AG10803 (cell line): ENCODE measurements around the gene C9orf85.
"Not testable (repeated sequence)": the region's sequence is repeated elsewhere in the genome, so short reads cannot be mapped to it uniquely, and the experiment has no call there.

Experiments
- DNase-seq: peaks from one replicate; pipeline ENCODE4 v3.0.0; 2010; ENCODE audit warnings: low read depth
- H3K4me3 ChIP-seq: 2 replicates; pipeline ENCODE4 v1.5.1; 2011; ENCODE audit warnings: mild to moderate bottlenecking, low read length, control low read depth
- TF ChIP-seq, protein P1 (sequence below): conservative IDR thresholded peaks from 2 replicates; pipeline ENCODE4 v1.5.1; 2011; ENCODE audit warnings: mild to moderate bottlenecking, low read length, control low read depth, inconsistent platforms

C9orf85 gene

DNA sequence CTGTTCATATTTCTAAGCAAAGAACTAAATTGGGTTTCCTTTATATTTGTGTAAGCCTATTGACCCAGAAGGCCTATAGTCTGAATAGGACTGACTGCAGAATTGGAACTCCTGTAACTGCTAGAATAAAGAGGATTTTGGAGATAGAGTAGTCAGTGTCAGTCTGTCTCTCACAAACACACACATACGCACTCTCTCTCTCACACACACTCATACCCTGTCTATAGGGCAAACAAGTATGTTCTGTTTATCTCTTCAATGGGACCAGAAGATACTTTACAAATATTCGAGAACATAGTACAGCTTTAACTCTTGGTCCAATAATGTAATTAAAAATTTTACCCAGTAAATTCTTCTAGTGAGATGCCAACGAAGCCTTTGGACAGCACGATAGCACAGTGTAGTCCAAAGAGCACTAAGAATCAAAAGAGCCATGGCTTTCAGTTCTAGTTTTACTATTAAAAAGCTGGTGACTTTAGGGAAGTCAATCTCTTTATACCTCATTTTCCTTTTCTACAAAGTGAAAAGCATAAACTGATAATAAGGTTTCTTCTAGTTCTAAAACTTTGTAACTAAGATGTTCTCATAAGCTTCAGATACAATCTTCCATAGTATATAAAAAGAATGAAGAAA lies 19.8 kb upstream of the C9orf85 start:
- no peak for DNase-seq
- H3K4me3 ChIP-seq, result no peak overlapping the region
- TF ChIP-seq, protein P1, sequence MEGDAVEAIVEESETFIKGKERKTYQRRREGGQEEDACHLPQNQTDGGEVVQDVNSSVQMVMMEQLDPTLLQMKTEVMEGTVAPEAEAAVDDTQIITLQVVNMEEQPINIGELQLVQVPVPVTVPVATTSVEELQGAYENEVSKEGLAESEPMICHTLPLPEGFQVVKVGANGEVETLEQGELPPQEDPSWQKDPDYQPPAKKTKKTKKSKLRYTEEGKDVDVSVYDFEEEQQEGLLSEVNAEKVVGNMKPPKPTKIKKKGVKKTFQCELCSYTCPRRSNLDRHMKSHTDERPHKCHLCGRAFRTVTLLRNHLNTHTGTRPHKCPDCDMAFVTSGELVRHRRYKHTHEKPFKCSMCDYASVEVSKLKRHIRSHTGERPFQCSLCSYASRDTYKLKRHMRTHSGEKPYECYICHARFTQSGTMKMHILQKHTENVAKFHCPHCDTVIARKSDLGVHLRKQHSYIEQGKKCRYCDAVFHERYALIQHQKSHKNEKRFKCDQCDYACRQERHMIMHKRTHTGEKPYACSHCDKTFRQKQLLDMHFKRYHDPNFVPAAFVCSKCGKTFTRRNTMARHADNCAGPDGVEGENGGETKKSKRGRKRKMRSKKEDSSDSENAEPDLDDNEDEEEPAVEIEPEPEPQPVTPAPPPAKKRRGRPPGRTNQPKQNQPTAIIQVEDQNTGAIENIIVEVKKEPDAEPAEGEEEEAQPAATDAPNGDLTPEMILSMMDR, result no peak

DNA sequence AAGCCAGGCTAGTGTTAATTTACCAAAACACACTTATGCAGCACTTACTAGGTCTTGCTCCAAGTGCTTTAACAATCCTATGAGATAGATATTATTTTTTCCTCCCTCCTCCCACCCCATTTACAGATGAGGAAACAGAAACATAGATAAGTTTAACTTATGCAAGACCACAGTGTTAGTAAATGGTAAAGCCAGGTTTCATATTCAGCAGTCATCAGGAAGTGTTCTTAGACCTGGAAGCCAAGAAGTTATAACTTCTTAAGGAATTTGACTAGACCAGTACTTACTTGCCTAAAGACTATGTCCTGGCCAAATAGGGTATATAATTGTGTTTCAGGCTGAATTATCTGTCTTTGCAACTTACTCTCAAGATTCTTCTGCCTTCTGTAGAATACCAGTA lies 16.3 kb upstream of the C9orf85 start:
- DNase-seq, result no peak
- TF ChIP-seq, protein P1, result no peak
- H3K4me3 ChIP-seq, result no peak overlapping the region

DNA sequence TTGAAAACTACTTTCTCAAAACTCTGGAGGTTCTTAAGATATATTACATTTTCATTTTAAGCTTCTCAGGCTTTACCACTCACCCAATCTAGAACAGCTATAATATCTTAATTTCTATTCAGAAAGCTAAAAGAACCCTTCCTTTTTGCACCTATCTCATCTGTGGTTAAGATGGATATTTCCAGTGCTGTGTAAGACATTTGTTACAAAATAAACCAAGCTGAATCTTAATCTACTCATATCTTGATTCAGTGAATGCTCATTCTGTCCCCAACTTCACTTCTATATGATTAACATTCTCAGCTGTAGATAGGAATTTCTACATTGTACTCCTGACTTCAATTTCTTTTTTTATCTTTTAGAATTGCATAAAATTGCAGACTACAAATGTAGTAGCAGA lies 15.5 kb upstream of the C9orf85 start:
- H3K4me3 ChIP-seq, result no peak overlapping the region
- DNase-seq, result no peak
- TF ChIP-seq, protein P1, result no peak

DNA sequence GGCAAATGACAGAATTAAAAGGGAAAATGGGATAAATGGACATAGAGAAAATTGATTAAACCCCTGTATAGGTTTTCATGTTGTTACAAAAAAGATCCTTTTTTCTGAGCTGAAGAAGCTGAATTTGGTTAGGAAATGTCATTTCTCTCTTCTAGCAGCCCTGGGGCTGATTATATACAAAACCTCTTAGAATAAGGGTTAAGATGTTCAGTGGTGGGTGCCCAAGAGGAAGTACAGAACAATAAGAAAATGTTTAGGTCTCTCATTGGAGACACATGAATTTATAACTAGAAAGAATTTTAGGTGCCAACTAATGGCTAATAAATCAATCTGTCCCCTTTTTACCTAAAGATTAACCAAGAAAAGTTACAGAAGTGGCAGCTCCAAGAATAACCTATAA lies 14.7 kb upstream of the C9orf85 start:
- no peak overlapping the region for H3K4me3 ChIP-seq
- TF ChIP-seq, protein P1, result no peak
- DNase-seq, result no peak

DNA sequence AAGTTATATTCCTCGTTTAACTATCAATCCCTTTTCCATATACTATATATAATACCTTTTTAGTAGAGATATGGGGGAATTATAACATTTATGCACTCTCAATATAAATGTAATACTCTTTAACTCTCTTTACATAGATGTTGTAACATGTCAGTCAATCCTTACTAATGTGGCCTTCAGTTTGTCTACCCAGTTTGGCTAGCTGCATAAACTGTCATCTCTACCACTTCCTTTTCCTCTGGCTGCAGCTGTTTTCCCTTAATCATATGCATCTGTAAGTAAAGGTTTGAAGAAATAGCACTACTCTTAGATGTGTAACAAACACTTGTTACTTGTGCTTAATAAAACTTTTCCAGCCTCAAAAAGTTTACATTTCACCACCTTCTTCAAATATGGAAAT lies 13.9 kb upstream of the C9orf85 start:
- H3K4me3 ChIP-seq, result no peak overlapping the region
- DNase-seq, result no peak
- TF ChIP-seq, protein P1, result no peak

DNA sequence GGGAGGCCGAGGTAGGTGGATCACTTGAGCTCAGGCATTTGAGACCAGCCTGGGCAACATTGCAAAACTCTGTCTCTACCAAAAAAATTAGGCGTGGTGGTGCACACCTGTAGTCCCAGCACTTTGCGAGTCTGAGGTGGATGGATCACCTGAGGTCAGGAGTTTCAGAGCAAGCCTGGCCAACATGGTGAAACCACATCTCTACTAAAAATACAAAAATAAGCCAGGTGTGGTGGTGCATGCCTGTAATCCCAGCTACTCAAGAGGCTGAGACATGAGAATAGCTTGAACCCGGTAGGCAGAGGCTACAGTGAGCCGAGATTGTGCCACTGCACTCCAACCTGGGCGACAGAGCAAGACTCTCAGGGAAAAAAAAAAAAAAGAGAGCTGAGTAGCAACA lies 12.7 kb upstream of the C9orf85 start:
- not testable (repeated sequence) for H3K4me3 ChIP-seq

DNA sequence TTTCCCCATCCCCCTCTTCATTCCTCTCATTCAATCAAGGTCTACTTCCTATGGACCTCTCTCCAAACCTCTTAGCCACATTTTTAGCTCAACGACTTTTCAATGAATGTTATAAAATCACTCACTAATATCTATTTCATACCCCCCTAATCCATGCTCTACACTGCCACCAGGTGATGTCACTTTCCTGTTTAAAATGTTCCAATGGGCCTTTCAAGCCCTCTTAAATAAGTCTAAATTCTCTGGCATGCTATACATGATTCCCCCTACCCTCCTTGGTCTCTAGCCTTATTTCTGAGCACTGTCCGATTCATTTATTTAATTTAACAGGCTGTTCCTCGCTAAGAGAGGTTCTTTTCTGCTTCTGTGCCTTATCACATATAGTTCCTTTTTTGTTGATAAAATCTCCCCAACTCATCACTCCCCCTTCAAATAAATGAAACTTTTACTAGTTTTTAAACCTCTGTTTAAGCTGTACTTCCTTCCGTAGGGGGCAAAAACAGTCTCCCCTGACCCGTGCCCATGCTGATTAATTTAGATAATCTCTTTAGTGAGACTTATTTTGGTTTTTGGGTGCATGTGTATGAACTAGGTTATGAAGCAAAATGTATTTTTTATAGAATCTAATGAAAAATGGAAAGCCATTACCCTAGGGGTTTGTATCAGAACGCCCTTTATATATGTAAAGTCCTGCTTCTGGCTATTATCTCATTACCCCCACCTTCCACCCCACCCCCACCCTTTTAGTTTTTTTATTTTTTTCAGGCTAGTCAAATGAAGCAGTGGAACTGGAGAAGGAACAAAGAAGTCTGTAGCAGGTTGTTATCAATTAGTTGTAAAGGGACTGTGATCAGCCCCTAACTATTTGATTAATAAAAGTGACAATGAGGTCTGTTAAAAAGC lies 9.5 kb upstream of the C9orf85 start:
- no peak overlapping the region for H3K4me3 ChIP-seq
- DNase-seq, result no peak
- TF ChIP-seq, protein P1, result no peak

More for the DNA sequence above, 12.7 kb upstream of the C9orf85 start:
- DNase-seq, result not testable (repeated sequence)
